Spleen (tissue), 11 donors: ENCODE results near the gene EOGT. TPM values are rescaled to one million over a fixed set of nuclear protein-coding genes. Genes with fewer than 3 reads are reported as not detected.

Experiments used
- DNase-seq: peaks from one replicate; pipeline ENCODE4 v3.0.0-alpha.2; 2020
- H3K27ac ChIP-seq, 8 donors: fragments of 200-600 bp; sonication (generic) in 7 of 8; 1 replicate in 4 of 8; 2 replicates in 4 of 8; pipeline versions ENCODE4 v1.5.0 to v1.8.0; 2016 to 2021; ENCODE audit warnings: inconsistent platforms in 4 of 8, mild to moderate bottlenecking in 4 of 8, moderate library complexity in 1 of 8
- H3K27me3 ChIP-seq, 7 donors: fragments of 200-600 bp; sonication (generic) in 6 of 7; replicated peaks in 1 of 7; 1 replicate in 4 of 7; 2 replicates in 3 of 7; pipeline versions ENCODE4 v1.5.0 to v1.8.0; 2016 to 2021; ENCODE audit warnings: inconsistent platforms in 3 of 7, mild to moderate bottlenecking in 1 of 7
- H3K36me3 ChIP-seq, 6 donors: fragments of 200-600 bp; sonication (generic) in 5 of 6; 1 replicate in 4 of 6; 2 replicates in 2 of 6; pipeline versions ENCODE4 v1.5.0 to v1.8.0; 2016 to 2021; ENCODE audit warnings: inconsistent platforms in 2 of 6
- H3K4me1 ChIP-seq, 6 donors: fragments of 200-600 bp; sonication (generic) in 5 of 6; 1 replicate in 3 of 6; 2 replicates in 3 of 6; pipeline versions ENCODE4 v1.5.0 to v1.8.0; 2016 to 2021; ENCODE audit warnings: inconsistent platforms in 3 of 6
- H3K4me3 ChIP-seq, 8 donors: fragments of 200-600 bp; sonication (generic) in 7 of 8; 1 replicate in 4 of 8; 2 replicates in 4 of 8; pipeline versions ENCODE4 v1.5.0 to v1.8.0; 2016 to 2021; ENCODE audit warnings: inconsistent platforms in 4 of 8, mild to moderate bottlenecking in 4 of 8, moderate library complexity in 2 of 8
- H3K9me3 ChIP-seq, 8 donors: fragments of 200-600 bp; sonication (generic) in 7 of 8; 1 replicate in 4 of 8; 2 replicates in 4 of 8; pipeline versions ENCODE4 v1.5.0 to v1.8.0; 2016 to 2021; ENCODE audit warnings: inconsistent platforms in 4 of 8
- CTCF ChIP-seq, 11 experiments: fragments of 200-600 bp in 7 of 11; fragments of 450-650 bp in 4 of 11; sonication (generic) in 4 of 11; IDR thresholded peaks in 8 of 11; conservative IDR thresholded peaks in 3 of 11; 1 replicate in 7 of 11; 2 replicates in 4 of 11; pipeline versions ENCODE4 v1.4.0 to v1.8.0; 2016 to 2021; ENCODE audit warnings: antibody characterized with exemption in 11 of 11, inconsistent platforms in 4 of 11, mild to moderate bottlenecking in 1 of 11
- POLR2A ChIP-seq, 3 donors: fragments of 450-650 bp; IDR thresholded peaks; one replicate each; pipeline ENCODE4 v1.5.1; 2017; ENCODE audit warnings: antibody characterized with exemption in 3 of 3, mild to moderate bottlenecking in 1 of 3
- POLR2AphosphoS5 ChIP-seq, 3 donors: sonication (generic); formaldehyde crosslinking; IDR thresholded peaks; one replicate each; pipeline ENCODE4 v1.5.1; 2017; ENCODE audit warnings: antibody characterized with exemption in 3 of 3
- WGBS, 5 donors: extraction: QIAGEN DNeasy Blood & Tissue Kit in 3 of 5; methylation state at CpG; one replicate each; pipeline versions ENCODE4 v1.1.5 to v1.1.7; 2013 to 2018; 5-methylcytosine and 5-hydroxymethylcytosine counted together
- intact Hi-C: fragments of 100-400 bp; cut with DNase I; formaldehyde crosslinking; loops from one replicate; pipeline ENCODE4 v1.15.0; 2023; ENCODE audit warnings: low total_unique reads
- microRNA-seq, 3 donors: library from miRNA; unstranded; fragments of <30 nt; microRNA quantifications; one replicate each; pipeline versions ENCODE4 to v1.1.0, GENCODE V29; 2019 to 2020
- polyA plus RNA-seq, 3 donors: library from polyadenylated mRNA; stranded (reverse); fragments of 200-250 nt; gene quantifications; one replicate each; pipeline ENCODE4 v1.2.1, GENCODE V29; 2013
- small RNA-seq, 4 donors: library from RNA; depleted of rRNA; stranded (forward); fragments of <200 nt; gene quantifications; one replicate each; pipeline ENCODE3, GENCODE V24; 2016
- total RNA-seq, 7 donors: library from RNA; depleted of rRNA in 3 of 7; stranded (reverse); fragments of >200 nt in 3 of 7; fragmentation: NEBNext Ultra II Directional in 4 of 7; extraction: Animal tissue kit (Norgen Biotek cat#: 25700) in 4 of 7; gene quantifications; one replicate each; pipeline versions ENCODE4 v1.1.0 to v1.2.1, GENCODE V29; 2016 to 2021
- donor health status: healthy with polysubstance abuse.
- donor health status: DM: no; HTN: no; CAD: no; lungs with moderate emphysema.
- donor health status: DM: no; HTN: no; CAD: no.
- donor health status: Bipolar disorder and iron deficiency.
- donor health status: healthy.
- donor health status: DM: no; HTN: no; CAD: no.
- donor health status: DM: yes; HTN: yes; CAD: no.

EOGT gene
- total and polyA plus RNA-seq, 10 donors, result 9.2 to 30.9 (median 22.5) TPM

GRCh38 chr3:68936856-68937255, 76.6 kb downstream of the EOGT start:
- Histone ChIP-seq H3K9me3 (no peaks in the 10 kb centered on the region), H3K27me3 (peaks cover 2 to 64% (median 29%) of the 10 kb centered on the region in 7 donors), H3K36me3 (no peaks in the 10 kb centered on the region), H3K27ac (no peak overlapping the region), H3K4me1 (peaks cover 3 to 11% (median 10%) of the 10 kb centered on the region in 6 donors), H3K4me3 (no peak overlapping the region)
- intact Hi-C loops, result no loop called here
- 62 to 81% (median 72%) methylated on average over 6 of the region's 6 CpGs for WGBS, 5 donors
- no peak for TF ChIP-seq POLR2A (IDR thresholded peaks at IDR 0.05)
- TF ChIP-seq POLR2AphosphoS5 (IDR thresholded peaks at IDR 0.05), result no peak
- TF ChIP-seq CTCF (IDR thresholded peaks at IDR 0.05 in 8 of 11, conservative IDR thresholded peaks at IDR 0.05 in 3 of 11), result no peak
- DNase-seq, result no peak

- Histone ChIP-seq H3K27me3 (peaks cover 9 to 70% (median 39%) of the 10 kb centered on the region in 7 donors), H3K4me1 (peaks cover 3 to 18% (median 17%) of the 10 kb centered on the region in 6 donors), H3K36me3 (no peaks in the 10 kb centered on the region), H3K9me3 (no peaks in the 10 kb centered on the region), H3K4me3 (no peak overlapping the region), H3K27ac (no peak overlapping the region)
- 62 to 71% (median 65%) methylated on average over 6 of the region's 6 CpGs for WGBS, 5 donors
- intact Hi-C loops, result no loop called here
- no peak for DNase-seq
- no peak for TF ChIP-seq POLR2A (IDR thresholded peaks at IDR 0.05)
- no peak for TF ChIP-seq CTCF (IDR thresholded peaks at IDR 0.05 in 8 of 11, conservative IDR thresholded peaks at IDR 0.05 in 3 of 11)
- no peak for TF ChIP-seq POLR2AphosphoS5 (IDR thresholded peaks at IDR 0.05)
These were observed 77.7 kb downstream of the EOGT start for GRCh38 chr3:68935778-68936177.

- H3K4me3 ChIP-seq, result peak overlapping the region in 4 of 8 donors; percentile 13 to 59 (median 28)
- WGBS, 5 donors, result 5 to 10% (median 7%) methylated on average over 28 to 41 of the region's 41 CpGs
These were observed 81.9 kb downstream of the EOGT start for GRCh38 chr3:68931406-68932149.

More at GRCh38 chr3:68931406-68932149, 81.9 kb downstream of the EOGT start:
- intact Hi-C loops, result no loop called here
- TF ChIP-seq POLR2A (IDR thresholded peaks at IDR 0.05) (no peak), CTCF (IDR thresholded peaks at IDR 0.05 in 8 of 11, conservative IDR thresholded peaks at IDR 0.05 in 3 of 11) (no peak)
- H3K27me3 ChIP-seq, result peaks cover 9 to 96% (median 55%) of the 10 kb centered on the region in 7 donors
- H3K27ac ChIP-seq, result no peak overlapping the region
- DNase-seq, result no peak
- no peaks in the 10 kb centered on the region for H3K9me3 ChIP-seq
- peaks cover 3 to 18% (median 17%) of the 10 kb centered on the region in 6 donors for H3K4me1 ChIP-seq
- no peaks in the 10 kb centered on the region for H3K36me3 ChIP-seq

Small RNA genes lying within 50 kb of the gene (microRNA-seq; reads per million reads assigned to microRNA genes)
- 1.4 to 2.5 (median 1.7) reads per million in 3 donors for gene MIR3136

Small RNA genes lying within 50 kb of the gene (small RNA-seq; reads per million reads assigned to genes)
- 0 to 0.27 (median 0.04) reads per million in 4 donors for gene MIR3136

Other genes starting within 250 kb of the EOGT start
- under 1 TPM in 1 of 7 donors, not detected in 6; 0.22 TPM for gene TAFA4, start 81.1 kb downstream of the EOGT start, total RNA-seq
- under 1 TPM in 1 of 3 donors, not detected in 2; 0.02 TPM for gene TAFA4, start 81.1 kb downstream of the EOGT start, polyA plus RNA-seq
- 10 to 100 TPM; 35.1 to 43.4 (median 38.0) TPM for gene TMF1, start 38.6 kb upstream of the EOGT start, total RNA-seq
- 1 to 10 TPM; 7.5 to 7.7 (median 7.5) TPM for gene TMF1, start 38.6 kb upstream of the EOGT start, polyA plus RNA-seq
- 100 to 1,000 TPM in 1 of 7 donors, 10 to 100 TPM in 6; 61.3 to 101 (median 74.9) TPM for gene UBA3, start 66.7 kb upstream of the EOGT start, total RNA-seq
- gene UBA3, start 66.7 kb upstream of the EOGT start, polyA plus RNA-seq, result 10 to 100 TPM; 50.2 to 58.4 (median 56.5) TPM
- 100 to 1,000 TPM; 107 to 148 (median 128) TPM for gene ARL6IP5, start 71.3 kb upstream of the EOGT start, total RNA-seq
- gene ARL6IP5, start 71.3 kb upstream of the EOGT start, polyA plus RNA-seq, result 100 to 1,000 TPM; 106 to 126 (median 124) TPM
- gene LMOD3, start 108.9 kb upstream of the EOGT start, total RNA-seq, result 1 to 10 TPM in 1 of 7 donors, under 1 TPM in 5, not detected in 1; 0.10 to 1.2 (median 0.40) TPM
- under 1 TPM; 0.10 to 0.26 (median 0.14) TPM for gene LMOD3, start 108.9 kb upstream of the EOGT start, polyA plus RNA-seq